KMS-11 (cell line): ENCODE results near the gene ADAMTS17.

Experiments
- H2AFZ ChIP-seq: fragments of 200-600 bp; sonication (generic); 2 replicates; pipeline ENCODE4 v1.6.1; 2016; ENCODE audit warnings: antibody characterized with exemption, mixed run types, low read depth
- H3K27ac ChIP-seq: fragments of 200-600 bp; sonication (generic); 2 replicates; pipeline ENCODE4 v1.6.1; 2016; ENCODE audit warnings: mild to moderate bottlenecking, mixed run types
- H3K27me3 ChIP-seq: fragments of 200-600 bp; sonication (generic); 2 replicates; pipeline ENCODE4 v1.6.1; 2017; ENCODE audit warnings: mild to moderate bottlenecking, low read depth, mixed run types, moderate library complexity; ENCODE audit not compliant: insufficient read depth
- H3K36me3 ChIP-seq: fragments of 200-600 bp; sonication (generic); 2 replicates; pipeline ENCODE4 v1.6.1; 2017; ENCODE audit warnings: mild to moderate bottlenecking, mixed run types; ENCODE audit not compliant: insufficient read depth
- H3K4me1 ChIP-seq: fragments of 200-600 bp; sonication (generic); 2 replicates; pipeline ENCODE4 v1.6.1; 2016; ENCODE audit warnings: mild to moderate bottlenecking, low read depth, mixed run types; ENCODE audit not compliant: poor library complexity, severe bottlenecking
- H3K4me2 ChIP-seq: fragments of 200-600 bp; sonication (generic); 2 replicates; pipeline ENCODE4 v1.7.0; 2016; ENCODE audit warnings: mild to moderate bottlenecking, mixed run types
- H3K4me3 ChIP-seq: fragments of 200-600 bp; sonication (generic); IDR thresholded peaks from 2 replicates; pipeline ENCODE4 v1.6.1; 2017; ENCODE audit warnings: low read depth, low read length, mixed read lengths; ENCODE audit not compliant: insufficient read depth
- H3K79me2 ChIP-seq: fragments of 200-600 bp; sonication (generic); 2 replicates; pipeline ENCODE4 v1.6.1; 2016; ENCODE audit warnings: low read depth, mixed run types; ENCODE audit not compliant: insufficient read depth
- H3K9ac ChIP-seq: fragments of 200-600 bp; sonication (generic); 2 replicates; pipeline ENCODE4 v1.6.1; 2016; ENCODE audit warnings: mild to moderate bottlenecking, mixed run types
- H4K20me1 ChIP-seq: fragments of 200-600 bp; sonication (generic); 2 replicates; pipeline ENCODE4 v1.6.1; 2016; ENCODE audit warnings: mild to moderate bottlenecking, mixed run types; ENCODE audit not compliant: insufficient read depth
- TF ChIP-seq, protein P1 (sequence below): fragments of 200-600 bp; sonication (generic); conservative IDR thresholded peaks from 2 replicates; pipeline ENCODE4 v1.6.1; 2017; ENCODE audit warnings: low read depth, mild to moderate bottlenecking, antibody characterized with exemption, low read length, moderate library complexity, mixed read lengths

The ADAMTS17 gene

DNA sequence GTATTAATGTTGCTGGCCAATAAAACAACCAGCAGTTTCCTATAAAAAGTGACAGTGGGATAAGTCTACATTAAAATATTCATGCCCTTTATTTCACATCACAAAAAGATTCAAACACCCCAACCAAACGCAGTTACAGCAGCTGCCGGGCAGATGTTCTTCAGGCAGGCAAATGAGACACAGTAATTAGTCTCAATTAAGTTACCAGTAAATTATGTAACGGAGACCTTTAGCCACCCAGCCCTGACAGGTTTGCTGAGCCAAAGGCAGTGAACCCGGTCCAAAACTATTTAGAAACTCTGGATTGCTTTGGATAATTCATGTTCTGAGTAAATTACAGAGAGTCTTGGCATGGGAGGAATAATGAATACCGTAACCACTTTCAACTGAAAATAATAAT lies 319.4 kb downstream of the ADAMTS17 start:
- Histone ChIP-seq H3K36me3 (no peaks in the 10 kb centered on the region), H3K79me2 (no peaks in the 10 kb centered on the region), H3K27ac (no peak overlapping the region), H3K4me2 (no peak overlapping the region), H4K20me1 (no peaks in the 10 kb centered on the region), H3K27me3 (no peaks in the 10 kb centered on the region), H2AFZ (no peak overlapping the region), H3K9ac (no peak overlapping the region), H3K4me1 (no peaks in the 10 kb centered on the region), H3K4me3 (no peak overlapping the region)
- TF ChIP-seq, protein P1, sequence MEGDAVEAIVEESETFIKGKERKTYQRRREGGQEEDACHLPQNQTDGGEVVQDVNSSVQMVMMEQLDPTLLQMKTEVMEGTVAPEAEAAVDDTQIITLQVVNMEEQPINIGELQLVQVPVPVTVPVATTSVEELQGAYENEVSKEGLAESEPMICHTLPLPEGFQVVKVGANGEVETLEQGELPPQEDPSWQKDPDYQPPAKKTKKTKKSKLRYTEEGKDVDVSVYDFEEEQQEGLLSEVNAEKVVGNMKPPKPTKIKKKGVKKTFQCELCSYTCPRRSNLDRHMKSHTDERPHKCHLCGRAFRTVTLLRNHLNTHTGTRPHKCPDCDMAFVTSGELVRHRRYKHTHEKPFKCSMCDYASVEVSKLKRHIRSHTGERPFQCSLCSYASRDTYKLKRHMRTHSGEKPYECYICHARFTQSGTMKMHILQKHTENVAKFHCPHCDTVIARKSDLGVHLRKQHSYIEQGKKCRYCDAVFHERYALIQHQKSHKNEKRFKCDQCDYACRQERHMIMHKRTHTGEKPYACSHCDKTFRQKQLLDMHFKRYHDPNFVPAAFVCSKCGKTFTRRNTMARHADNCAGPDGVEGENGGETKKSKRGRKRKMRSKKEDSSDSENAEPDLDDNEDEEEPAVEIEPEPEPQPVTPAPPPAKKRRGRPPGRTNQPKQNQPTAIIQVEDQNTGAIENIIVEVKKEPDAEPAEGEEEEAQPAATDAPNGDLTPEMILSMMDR = no peak

DNA sequence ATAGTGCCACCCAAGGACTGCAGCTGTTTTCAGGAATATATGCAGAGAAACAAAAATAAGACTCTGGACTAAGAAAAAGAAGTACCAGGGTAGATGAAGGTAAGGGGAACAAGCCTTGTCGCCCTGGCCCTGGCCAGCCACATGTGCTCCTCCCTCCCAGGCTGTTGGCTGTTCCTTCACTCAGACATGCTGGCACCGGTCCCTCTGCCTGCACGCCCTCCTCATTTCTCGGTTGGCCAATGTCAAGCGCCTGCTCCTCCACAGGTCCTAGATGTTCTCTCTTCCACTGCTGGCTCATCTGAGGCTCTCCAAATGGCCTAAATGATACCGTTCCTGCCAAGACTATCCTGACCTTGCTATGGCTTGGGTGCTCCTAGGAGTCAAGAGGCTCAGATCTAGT lies 320.1 kb downstream of the ADAMTS17 start:
- no peaks in the 10 kb centered on the region for H3K79me2 ChIP-seq
- no peaks in the 10 kb centered on the region for H3K36me3 ChIP-seq

DNA sequence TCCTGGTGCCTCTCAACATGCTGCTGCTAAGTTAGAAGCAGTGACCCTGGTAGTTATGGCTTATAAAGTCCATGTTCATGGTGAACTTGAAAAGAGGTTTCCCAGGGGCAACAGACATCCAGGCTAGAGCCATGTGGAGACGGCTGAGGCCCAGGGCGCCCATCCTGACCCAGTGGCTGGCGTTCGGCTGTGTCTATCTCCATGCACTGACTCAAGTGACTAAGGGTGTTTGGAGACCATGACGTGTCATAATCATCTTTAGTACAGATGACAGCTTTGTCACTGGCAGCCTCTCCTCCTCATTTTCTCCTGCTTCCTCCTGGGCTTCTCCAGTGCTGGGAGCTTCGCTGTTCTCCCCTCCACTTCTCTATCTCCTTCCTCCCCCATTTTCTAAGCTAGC lies 321.2 kb downstream of the ADAMTS17 start:
- H3K79me2 ChIP-seq = no peaks in the 10 kb centered on the region
- no peak overlapping the region for H3K27ac ChIP-seq
- H3K9ac ChIP-seq = no peak overlapping the region
- no peak overlapping the region for H3K4me3 ChIP-seq
- H3K27me3 ChIP-seq = no peaks in the 10 kb centered on the region
- no peak overlapping the region for H2AFZ ChIP-seq
- TF ChIP-seq, protein P1 = no peak
- no peak overlapping the region for H3K4me2 ChIP-seq
- H3K36me3 ChIP-seq = no peaks in the 10 kb centered on the region
- no peaks in the 10 kb centered on the region for H4K20me1 ChIP-seq
- no peaks in the 10 kb centered on the region for H3K4me1 ChIP-seq

More for the DNA sequence above, 320.1 kb downstream of the ADAMTS17 start:
- Histone ChIP-seq H2AFZ (no peak overlapping the region), H3K27me3 (no peaks in the 10 kb centered on the region), H3K9ac (no peak overlapping the region), H3K4me3 (no peak overlapping the region), H3K27ac (no peak overlapping the region), H4K20me1 (no peaks in the 10 kb centered on the region), H3K4me2 (no peak overlapping the region), H3K4me1 (no peaks in the 10 kb centered on the region)
- TF ChIP-seq, protein P1 = no peak

DNA sequence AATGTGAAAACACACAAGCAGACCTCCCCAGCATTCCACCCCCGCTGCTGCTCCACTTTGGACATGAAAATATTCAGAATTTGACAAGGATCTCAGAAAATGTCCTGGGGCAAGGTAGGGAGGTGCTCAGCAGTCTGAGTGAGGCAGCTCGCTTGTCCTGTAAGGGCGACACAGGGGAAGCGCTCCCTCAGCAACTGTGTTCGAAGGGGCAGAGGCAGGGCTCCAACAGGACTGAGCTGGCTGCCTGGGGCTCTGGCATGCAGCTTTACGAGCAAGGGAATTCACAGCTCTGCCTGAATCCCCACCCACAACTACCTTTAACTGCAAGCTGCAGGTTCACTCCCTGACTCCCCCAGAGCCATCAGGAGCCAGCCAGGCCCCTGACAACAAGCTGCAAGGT lies 321.6 kb downstream of the ADAMTS17 start:
- TF ChIP-seq, protein P1 = no peak
- no peak overlapping the region for H2AFZ ChIP-seq
- no peaks in the 10 kb centered on the region for H3K27me3 ChIP-seq
- no peak overlapping the region for H3K27ac ChIP-seq
- no peaks in the 10 kb centered on the region for H4K20me1 ChIP-seq
- H3K4me3 ChIP-seq = no peak overlapping the region
- no peak overlapping the region for H3K9ac ChIP-seq
- H3K79me2 ChIP-seq = no peaks in the 10 kb centered on the region
- no peaks in the 10 kb centered on the region for H3K4me1 ChIP-seq
- no peaks in the 10 kb centered on the region for H3K36me3 ChIP-seq
- no peak overlapping the region for H3K4me2 ChIP-seq
